ENCODE results near the gene MYT1.
"Not testable (repeated sequence)": the region's sequence is repeated elsewhere in the genome, so short reads cannot be mapped to it uniquely, and the experiment has no call there.

Gene MYT1

GRCh38 chr20:64171211-64171610 is 7.0 kb downstream of the MYT1 start:
- no peak for DNase-seq

- no peak for DNase-seq
Measured at GRCh38 chr20:64173116-64173515, 8.9 kb downstream of the MYT1 start.

- no peak for DNase-seq
Measured at GRCh38 chr20:64176551-64176950, 12.3 kb downstream of the MYT1 start.

DNA sequence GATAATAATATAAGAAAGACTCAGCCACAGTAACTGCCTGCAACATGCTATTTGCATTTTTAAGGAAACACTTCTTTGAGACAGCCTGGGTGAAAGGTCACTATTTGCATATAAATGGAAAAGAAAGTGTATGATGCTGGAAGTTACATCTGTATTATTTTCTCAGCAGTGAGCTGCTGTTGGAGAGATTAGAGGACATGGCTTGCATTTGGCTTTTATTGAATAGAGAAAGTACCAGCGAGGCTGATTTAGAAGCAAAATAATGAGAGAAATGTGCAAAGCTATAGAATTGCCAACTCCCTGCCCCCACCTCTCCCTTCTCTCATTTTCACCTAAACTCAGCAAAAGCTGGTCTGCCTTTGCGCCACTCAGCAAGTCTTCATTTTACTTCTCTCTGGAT is 12.7 kb downstream of the MYT1 start:
- no peak for DNase-seq

GRCh38 chr20:64177384-64177783 is 13.1 kb downstream of the MYT1 start:
- DNase-seq: no peak

- no peak for DNase-seq
Measured at GRCh38 chr20:64177787-64178186, 13.5 kb downstream of the MYT1 start.

DNA sequence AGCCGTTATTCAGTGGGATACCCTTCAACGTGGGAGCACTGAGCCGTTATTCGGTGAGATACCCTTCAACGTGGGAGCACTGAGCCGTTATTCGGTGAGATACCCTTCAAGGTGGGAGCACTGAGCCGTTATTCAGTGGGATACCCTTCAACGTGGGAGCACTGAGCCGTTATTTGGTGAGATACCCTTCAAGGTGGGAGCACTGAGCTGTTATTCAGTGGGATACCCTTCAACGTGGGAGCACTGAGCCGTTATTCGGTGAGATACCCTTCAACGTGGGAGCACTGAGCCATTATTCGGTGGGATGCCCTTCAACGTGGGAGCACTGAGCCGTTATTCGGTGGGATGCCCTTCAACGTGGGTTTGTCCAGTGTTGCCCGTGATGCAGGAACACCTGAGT is 14.7 kb downstream of the MYT1 start:
- not testable (repeated sequence) for DNase-seq

GRCh38 chr20:64179805-64180204 is 15.6 kb downstream of the MYT1 start:
- no peak for DNase-seq

DNA sequence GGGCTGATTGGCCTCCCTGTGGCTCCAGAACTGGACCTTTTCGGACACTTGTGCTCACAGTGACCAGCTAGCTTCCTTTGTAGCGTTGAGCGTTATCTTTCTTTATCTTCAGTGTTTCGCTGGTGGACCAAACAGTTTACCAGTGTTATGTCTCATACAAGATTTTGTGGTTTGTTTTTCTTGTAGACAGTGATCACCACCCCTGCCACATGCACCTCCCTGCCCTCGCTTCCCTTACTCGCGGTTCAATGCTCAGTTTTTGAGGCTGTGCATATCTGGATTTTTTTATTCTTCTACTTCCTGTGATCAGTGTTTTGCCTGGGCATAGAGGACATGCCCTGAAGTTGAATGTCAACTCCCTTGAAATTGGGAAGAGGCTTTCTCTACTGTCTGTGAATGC is 16.4 kb downstream of the MYT1 start:
- no peak for DNase-seq

DNA sequence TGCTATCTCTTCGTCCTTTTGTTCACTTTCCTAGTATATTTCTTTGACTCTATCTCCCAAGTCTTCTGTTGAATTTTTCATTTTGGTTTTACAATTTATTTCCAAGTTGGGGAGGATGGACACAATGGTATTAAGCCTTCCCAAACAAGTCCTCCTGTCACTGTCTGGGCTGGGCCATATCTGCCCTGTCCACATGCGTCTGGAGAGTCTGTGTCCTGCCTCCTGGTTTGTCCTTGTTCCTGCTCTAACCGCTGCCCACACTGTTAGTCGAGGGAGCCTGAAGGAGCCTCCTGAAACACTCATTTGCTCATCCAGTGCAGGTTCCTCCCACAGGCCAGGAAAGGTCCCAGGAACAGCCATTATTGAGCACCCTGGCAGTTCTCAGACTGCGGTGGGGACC is 17.1 kb downstream of the MYT1 start:
- DNase-seq: no peak

DNA sequence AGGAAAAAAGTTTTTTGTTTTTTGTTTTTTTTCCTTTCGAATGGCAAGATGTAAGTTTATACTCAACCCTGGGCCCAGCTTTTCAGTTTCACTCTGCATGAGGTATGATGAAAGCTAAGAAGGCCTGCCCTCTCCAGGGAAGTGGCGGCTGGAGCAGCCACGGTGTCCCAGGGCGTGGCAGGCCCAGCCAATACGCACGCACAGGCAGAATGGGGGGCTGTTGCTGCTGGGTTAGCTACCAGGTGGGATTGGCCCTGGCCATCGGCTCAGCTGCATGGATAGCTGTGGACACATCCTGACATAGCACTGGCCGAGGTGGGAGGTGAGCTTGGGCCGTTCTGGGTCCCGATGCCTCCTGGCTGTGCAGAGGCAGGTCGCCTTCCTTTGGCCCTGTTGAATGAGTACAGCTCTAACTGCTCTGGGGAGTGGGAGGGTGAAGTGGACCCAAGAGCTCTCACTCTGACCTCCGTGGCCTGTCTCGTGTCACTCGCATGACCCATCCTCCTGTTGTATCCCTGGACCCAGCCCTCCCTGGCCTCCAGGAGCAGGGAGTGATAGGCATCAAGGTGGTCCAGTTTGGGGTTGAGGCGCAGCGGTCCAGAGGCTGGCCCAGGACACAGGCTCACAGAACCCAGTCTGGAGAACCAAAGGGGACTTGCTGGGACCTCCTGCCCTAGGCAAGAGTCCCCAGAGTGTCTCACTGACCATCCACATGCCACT is 18.1 kb downstream of the MYT1 start:
- no peak for DNase-seq

DNA sequence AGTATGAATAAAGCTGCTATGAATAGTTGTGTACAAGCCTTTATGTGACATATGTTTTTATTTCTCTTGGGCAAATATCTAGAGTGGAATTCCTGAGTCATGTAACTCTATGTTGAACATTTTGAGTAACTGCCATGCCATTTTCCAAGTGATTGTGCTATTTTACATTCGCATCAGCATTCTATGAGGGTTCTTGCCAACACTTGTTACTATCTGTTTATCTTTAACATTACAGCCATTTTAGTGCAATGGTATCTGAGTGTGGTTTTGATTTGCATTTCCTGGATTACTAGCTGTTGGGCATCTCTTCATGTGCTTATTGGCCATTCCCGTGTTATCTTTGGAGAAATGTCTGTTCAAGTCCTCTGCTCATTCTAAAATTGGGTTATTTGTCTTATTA is 19.1 kb downstream of the MYT1 start:
- no peak for DNase-seq

DNA sequence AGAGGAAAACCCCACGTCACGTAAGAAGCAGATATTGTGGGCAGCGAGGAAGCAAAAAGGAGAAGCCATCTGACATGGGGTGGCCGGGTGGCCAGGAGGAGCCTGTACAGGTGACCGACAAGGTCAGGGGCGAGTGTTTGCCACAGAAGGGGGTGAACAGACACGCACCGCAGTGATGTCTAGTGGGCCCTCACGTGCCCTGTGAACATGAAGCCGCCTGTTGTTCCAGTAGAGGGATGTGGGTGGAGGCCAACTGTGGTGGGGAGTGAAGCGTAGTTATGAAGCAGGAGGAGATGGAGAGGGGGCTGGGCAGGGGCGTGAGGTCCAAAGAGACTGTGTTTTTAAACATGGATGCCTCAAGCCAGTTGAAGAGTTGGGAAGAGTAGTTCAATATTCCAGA is 20.5 kb downstream of the MYT1 start:
- no peak for DNase-seq

- DNase-seq: no peak
Measured at GRCh38 chr20:64185276-64185900, 21.1 kb downstream of the MYT1 start.

DNA sequence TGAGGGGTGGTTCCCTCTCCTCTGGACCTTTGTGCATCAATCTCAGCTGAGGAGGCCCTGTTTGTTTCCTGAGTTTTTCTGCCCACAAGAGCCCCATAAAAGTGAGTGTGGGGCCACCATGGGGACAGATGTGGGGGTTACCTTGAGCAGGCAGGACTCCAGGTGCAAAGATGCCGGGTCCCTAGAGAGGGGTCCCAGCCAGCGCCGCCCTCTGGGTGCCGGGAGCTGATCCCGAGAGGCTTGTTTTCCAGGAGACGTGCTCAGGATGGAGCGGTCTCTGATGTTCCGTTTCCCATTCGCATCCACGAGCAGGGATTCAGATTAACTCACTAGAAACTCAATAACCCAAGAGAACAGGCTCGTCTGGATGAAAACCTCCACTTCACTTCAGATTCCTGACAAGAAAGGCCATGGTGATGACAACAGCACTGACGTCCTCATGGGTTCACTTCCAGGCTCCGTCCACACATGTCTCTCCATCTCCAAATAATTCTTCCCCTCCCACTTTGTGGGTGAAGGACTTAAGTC is 21.9 kb downstream of the MYT1 start:
- no peak for DNase-seq

- DNase-seq: not testable (repeated sequence)
Measured at GRCh38 chr20:64187213-64187612, 23.0 kb downstream of the MYT1 start.

GRCh38 chr20:64188091-64188490 is 23.8 kb downstream of the MYT1 start:
- no peak for DNase-seq

DNA sequence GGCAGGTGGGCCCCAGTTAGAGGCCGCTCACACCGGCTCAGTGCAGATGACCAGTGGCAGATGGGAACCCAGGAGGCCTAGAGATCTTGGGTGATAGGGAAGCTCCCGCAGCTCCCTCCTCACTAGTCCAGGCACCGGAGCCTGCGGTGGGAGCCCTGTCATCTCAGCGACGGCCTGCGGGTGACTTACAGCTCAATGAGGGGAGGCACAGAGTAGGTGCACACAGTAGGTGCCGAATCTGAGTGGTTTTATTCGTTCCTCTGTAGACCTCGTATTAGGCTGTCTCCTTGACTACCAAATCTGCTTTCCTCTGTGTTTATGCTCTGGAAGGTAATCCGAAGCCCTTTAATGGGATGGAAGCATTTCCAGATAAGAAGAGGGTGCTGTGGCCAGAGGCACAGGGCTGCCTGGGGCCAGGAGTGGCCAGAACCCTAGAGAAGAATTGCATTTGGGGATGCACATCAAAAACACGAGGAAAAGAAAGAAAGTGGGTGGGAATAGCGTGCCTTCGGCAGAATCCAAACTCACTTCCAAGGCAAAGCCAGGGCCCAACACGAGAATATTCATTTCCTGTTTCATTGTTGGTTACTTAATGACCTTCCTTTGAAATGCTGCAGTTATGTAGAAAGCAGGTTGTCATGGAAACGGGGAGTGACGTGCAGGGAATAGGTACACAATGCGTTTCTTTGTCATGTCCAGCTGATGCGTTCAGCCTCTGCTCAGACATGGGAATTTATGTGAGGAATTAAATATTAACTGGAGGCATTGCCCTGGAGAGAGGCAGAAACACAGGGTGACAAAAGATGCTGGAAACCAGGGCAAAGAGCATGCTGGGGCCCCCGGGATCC is 24.7 kb downstream of the MYT1 start:
- no peak for DNase-seq

DNA sequence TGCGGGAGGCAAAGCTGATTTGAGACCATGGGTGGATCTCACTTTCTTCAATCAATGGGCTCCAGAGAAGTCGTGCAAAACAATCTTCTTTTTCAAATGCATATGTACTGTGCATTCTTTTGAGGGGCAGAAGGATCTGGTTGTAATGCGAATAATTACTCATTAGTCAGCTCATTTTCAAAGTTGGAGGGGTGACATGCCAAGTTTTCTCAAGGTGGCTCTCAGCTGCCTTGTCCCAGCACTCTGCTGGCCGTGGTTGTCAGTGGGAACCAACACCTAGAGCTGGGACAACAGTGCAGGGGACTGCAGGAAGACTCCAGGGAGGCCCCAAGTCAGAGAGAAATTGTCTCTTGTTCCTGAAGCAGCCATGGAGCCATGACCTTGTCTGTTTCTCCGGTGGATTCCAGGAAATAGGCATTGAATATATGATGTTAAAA is 25.3 kb downstream of the MYT1 start:
- DNase-seq: no peak

DNA sequence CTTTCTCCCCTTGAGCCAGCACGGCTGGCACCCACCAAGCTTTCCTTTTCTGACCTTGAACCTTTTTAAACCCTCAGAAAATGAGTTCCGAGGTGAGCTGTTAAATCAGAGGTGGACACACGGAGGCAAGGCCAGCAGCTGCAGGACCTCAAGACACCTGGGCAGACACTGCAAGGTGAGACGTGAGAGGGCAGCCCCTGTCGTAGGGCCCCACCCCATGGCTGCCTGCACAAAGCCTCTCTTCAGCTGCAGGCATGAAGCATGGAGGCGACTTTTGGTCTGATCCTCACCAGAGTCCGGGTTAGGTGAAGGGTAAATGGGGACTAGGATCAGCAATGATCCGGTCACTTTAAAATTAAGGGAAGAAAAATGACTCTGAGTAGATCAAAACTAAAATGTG is 25.7 kb downstream of the MYT1 start:
- no peak for DNase-seq

- DNase-seq: no peak
Measured at GRCh38 chr20:64191002-64191401, 26.8 kb downstream of the MYT1 start.

DNA sequence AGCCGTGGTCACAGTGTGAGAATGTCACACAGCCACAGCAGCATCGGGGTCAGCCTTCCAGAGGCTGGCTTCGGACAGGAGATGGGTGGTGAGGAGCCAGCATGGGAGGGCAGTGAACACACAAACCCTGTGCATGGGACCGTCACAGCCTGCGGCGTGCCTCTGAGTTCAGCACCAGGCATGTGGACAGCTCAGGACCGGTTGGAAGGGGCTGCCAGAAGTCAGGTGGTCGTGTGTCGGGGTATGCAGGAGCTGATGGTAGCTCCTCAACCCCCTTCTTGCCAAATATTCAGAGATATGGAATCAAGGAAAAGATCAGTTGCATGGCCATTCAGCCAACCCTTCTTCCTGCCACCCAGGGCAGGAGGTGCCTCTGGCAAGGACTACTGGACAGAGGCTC is 28.2 kb downstream of the MYT1 start:
- no peak for DNase-seq

DNA sequence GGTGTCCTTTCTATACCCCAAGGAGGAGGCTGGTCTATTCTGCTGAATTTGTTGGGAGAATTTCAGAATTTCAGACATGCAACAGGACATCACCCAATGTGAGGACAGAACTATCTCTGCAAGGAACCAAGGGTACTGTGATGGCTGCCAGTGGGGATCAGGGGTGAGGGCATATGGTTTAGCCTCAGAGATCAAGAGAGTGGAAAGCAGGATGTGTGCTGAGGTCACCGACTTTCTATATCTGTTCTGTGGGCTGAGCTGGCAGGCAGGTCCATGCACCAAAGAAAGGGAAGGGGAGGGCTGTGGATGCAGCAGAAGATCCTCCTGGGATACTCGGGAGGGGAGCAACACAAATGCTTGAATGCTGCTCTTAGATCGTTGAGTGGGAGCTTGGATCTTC is 28.8 kb downstream of the MYT1 start:
- no peak for DNase-seq

GRCh38 chr20:64194269-64194668 is 30.0 kb downstream of the MYT1 start:
- no peak for DNase-seq

Measured in activated CD4-positive, CD25-positive, alpha-beta regulatory T cell (primary cell).